ENCODE measurements around the gene KRT82. TPM values are rescaled to one million over a fixed set of nuclear protein-coding genes. Genes with fewer than 3 reads are reported as not detected.
"Not testable (repeated sequence)": the region's sequence is repeated elsewhere in the genome, so short reads cannot be mapped to it uniquely, and the experiment has no call there.

KRT82 gene
- total RNA-seq: not detected

GRCh38 chr12:52405922-52406385 is at the start of gene KRT82:
Gene KRT82, minus strand, starts transcription at chr12:52406335. Its CDS starts 58 bp downstream, at chr12:52406277.
- Histone ChIP-seq H3K36me3 (no peaks in the 10 kb centered on the region), H3K27me3 (replicated peaks; ENCODE audit: insufficient read depth) (no peaks in the 10 kb centered on the region), H3K4me3 (no peak within 1 kb of the TSS), H3K4me1 (ENCODE audit: control insufficient read depth in 1 of 2, low read depth in 2 of 2) (no peaks in the 10 kb centered on the region), H3K27ac (no peak within 1 kb of the TSS), H3K9me3 (no peaks in the 10 kb centered on the region)
- no peak for TF ChIP-seq CTCF (IDR thresholded peaks at IDR 0.05)
- DNase-seq (ENCODE audit: low spot score): no peak
- ATAC-seq (ENCODE audit: insufficient number of reproducible peaks, low FRiP score, low read depth): no peak

- H3K36me3 ChIP-seq: no peaks in the 10 kb centered on the region
- H3K27me3 ChIP-seq (replicated peaks; ENCODE audit: insufficient read depth): no peaks in the 10 kb centered on the region
- DNase-seq (ENCODE audit: low spot score) (no peak), ATAC-seq (ENCODE audit: insufficient number of reproducible peaks, low FRiP score, low read depth) (no peak)
- no peak overlapping the region for H3K27ac ChIP-seq
- TF ChIP-seq CTCF (IDR thresholded peaks at IDR 0.05): no peak
- no peak overlapping the region for H3K4me3 ChIP-seq
- H3K4me1 ChIP-seq (ENCODE audit: control insufficient read depth in 1 of 2, low read depth in 2 of 2): no peaks in the 10 kb centered on the region
- H3K9me3 ChIP-seq: no peaks in the 10 kb centered on the region
These were observed 49.7 kb upstream of the KRT82 start for GRCh38 chr12:52455821-52456220.

- Histone ChIP-seq H3K27me3 (replicated peaks; ENCODE audit: insufficient read depth) (no peaks in the 10 kb centered on the region), H3K4me3 (no peak overlapping the region), H3K36me3 (no peaks in the 10 kb centered on the region), H3K27ac (no peak overlapping the region), H3K4me1 (ENCODE audit: control insufficient read depth in 1 of 2, low read depth in 2 of 2) (no peaks in the 10 kb centered on the region), H3K9me3 (no peaks in the 10 kb centered on the region)
- TF ChIP-seq CTCF (IDR thresholded peaks at IDR 0.05): no peak
- ATAC-seq (ENCODE audit: insufficient number of reproducible peaks, low FRiP score, low read depth): no peak
- no peak for DNase-seq (ENCODE audit: low spot score)
These were observed 48.5 kb upstream of the KRT82 start for GRCh38 chr12:52454411-52455201.

- Histone ChIP-seq H3K27me3 (replicated peaks; ENCODE audit: insufficient read depth) (no peaks in the 10 kb centered on the region), H3K36me3 (no peaks in the 10 kb centered on the region), H3K9me3 (no peaks in the 10 kb centered on the region), H3K4me1 (ENCODE audit: control insufficient read depth in 1 of 2, low read depth in 2 of 2) (no peaks in the 10 kb centered on the region), H3K4me3 (no peak within 1 kb of the TSS), H3K27ac (no peak within 1 kb of the TSS)
- ATAC-seq (ENCODE audit: insufficient number of reproducible peaks, low FRiP score, low read depth) (no peak), DNase-seq (ENCODE audit: low spot score) (no peak)
- no peak for TF ChIP-seq CTCF (IDR thresholded peaks at IDR 0.05)
These were observed 46.0 kb upstream of the KRT82 start, which contains the start of gene KRT6B for GRCh38 chr12:52452101-52452500. Gene KRT6B, minus strand, starts transcription at chr12:52452146. Its CDS starts 68 bp downstream, at chr12:52452078.

GRCh38 chr12:52448228-52448627 is 42.1 kb upstream of the KRT82 start:
- ATAC-seq (ENCODE audit: insufficient number of reproducible peaks, low FRiP score, low read depth): no peak
- Histone ChIP-seq H3K27me3 (replicated peaks; ENCODE audit: insufficient read depth) (no peaks in the 10 kb centered on the region), H3K4me1 (ENCODE audit: control insufficient read depth in 1 of 2, low read depth in 2 of 2) (no peaks in the 10 kb centered on the region), H3K27ac (no peak overlapping the region), H3K36me3 (no peaks in the 10 kb centered on the region), H3K4me3 (no peak overlapping the region), H3K9me3 (no peaks in the 10 kb centered on the region)
- no peak for DNase-seq (ENCODE audit: low spot score)
- TF ChIP-seq CTCF (IDR thresholded peaks at IDR 0.05): no peak

- not testable (repeated sequence) for DNase-seq (ENCODE audit: low spot score); H3K9me3 ChIP-seq; H3K27ac ChIP-seq; H3K27me3 ChIP-seq (replicated peaks; ENCODE audit: insufficient read depth); H3K4me3 ChIP-seq; ATAC-seq (ENCODE audit: insufficient number of reproducible peaks, low FRiP score, low read depth); H3K4me1 ChIP-seq (ENCODE audit: control insufficient read depth in 1 of 2, low read depth in 2 of 2); H3K36me3 ChIP-seq
These were observed 41.1 kb upstream of the KRT82 start for GRCh38 chr12:52447196-52447595.

All from thoracic aorta (tissue), 2 donors.